IPS-NIHi11 (cell line): ENCODE measurements around the gene PIK3C3.
"Not testable (repeated sequence)": the region's sequence is repeated elsewhere in the genome, so short reads cannot be mapped to it uniquely, and the experiment has no call there.

Experiments
- DNase-seq: peaks from one replicate; pipeline ENCODE4 v3.0.0; 2012; ENCODE audit warnings: mixed read lengths, low spot score

Gene PIK3C3

GRCh38 chr18:41966943-41967342, 11.9 kb downstream of the PIK3C3 start:
- no peak for DNase-seq

DNA sequence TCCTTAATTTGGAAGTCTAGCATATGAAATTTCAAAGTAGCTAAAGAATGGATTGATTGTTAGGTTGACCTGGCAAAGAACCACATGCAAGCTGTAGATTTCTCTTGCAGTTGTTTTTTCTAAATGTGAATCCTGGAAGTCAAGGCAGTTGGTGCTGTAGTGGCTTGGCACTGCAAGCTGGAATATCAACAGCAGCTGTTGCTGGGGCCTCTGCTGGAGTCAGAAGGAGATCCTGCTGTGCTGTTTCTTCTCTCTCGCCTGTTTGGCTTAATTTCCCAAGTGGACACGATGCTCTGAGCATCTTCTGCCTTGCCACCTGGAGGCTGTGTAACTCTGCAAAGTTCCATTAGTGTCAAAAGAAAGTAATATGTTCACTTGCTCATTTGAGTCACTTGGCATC, 12.6 kb downstream of the PIK3C3 start:
- no peak for DNase-seq

DNA sequence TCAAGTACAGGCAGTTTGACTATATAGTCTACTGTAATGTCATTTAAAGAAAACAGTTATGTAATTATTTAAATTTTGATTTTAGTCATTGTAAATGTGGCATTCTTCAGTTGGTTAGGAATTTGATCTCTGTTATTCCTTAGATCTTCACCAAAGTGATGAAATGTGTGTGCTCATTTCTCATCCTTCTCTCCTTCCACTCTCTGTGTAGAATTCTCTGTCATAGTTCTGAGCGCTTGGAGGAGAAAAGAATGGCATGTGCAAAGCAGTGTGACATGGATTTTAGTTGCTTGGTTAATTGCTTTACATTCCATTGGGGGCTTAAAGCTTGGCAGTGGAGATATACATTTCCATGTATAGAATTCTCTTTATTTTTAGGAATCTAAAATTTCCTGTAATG, 14.8 kb downstream of the PIK3C3 start:
- no peak for DNase-seq

DNA sequence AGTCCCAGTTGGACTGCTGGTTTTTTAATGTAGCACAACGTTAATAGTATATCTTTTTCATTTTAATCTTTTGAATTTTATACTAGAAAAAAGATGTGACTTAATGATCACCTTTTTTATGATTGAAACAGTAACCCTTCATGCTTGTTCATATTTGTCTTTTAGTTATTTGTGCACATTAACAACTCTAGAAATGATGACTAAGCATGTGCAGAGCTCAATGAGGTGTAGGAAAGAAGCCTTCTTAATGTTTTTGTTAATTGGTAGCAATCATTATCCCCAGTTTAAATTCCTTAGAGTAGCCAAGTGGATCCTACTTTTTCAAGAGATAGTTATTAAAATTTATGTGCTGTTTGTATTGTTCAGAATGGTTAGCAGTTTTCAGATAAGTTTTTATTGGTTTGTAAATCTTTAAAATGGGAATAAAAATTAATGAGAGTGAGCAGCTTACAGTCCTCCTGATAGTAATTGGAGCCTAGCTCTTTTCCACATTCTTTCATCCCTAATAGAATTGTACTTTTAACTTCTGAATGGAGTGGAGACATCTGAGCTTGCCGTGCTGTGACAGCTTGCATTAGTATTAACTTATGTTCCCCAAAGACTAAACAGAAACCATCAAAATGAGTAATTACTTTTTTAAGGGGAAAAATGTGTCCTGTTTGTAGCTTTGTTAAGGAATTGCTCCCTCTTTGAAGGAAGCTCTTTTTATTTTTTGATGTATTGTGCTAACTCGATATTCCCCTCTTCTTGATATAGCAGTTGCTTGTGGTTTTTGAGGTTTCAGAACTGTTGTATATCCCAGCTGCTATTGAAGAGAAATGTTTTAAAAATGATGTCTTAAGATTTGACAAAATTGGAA, 17.3 kb downstream of the PIK3C3 start:
- DNase-seq = no peak

- no peak for DNase-seq
These were observed 18.9 kb downstream of the PIK3C3 start for GRCh38 chr18:41973983-41974382.

DNA sequence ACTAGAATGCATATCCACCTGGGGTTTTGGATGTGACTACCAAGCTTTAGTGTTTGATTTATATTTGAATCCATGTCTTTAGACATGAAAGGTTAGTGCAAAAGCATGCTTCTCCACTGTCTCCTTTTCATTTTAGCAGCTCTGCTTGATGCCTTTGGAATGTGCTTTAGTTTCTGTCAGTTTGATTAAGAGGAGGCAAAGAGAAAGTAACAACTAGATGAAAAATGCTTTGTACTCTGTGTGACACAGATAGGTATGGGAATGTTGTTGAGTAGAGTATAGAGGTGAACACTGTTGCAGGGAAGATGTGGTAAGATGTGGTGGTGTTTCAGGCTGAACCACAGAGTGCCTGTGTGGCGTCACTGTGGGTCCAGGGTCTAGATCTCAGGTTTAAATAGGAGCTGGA, 19.8 kb downstream of the PIK3C3 start:
- DNase-seq = no peak

GRCh38 chr18:41975284-41975683, 20.2 kb downstream of the PIK3C3 start:
- no peak for DNase-seq

DNA sequence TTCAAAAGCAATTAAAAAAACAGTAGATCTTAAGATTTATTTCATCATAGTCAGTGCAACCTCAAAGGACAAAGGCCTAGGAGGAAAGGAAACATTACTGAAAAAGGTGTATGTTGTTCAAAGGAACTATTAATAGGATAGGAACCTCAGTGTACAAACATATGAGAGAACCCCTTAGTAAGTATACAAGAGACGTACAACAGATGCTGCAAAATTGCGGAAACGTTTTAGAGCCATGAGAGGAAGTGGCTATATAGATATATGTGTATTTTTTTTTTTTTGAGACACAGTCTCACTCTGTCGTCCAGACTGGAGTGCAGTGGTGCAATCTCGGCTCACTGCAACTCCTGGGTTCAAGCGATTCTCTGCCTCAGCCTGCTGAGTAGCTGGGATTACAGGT, 22.2 kb downstream of the PIK3C3 start:
- no peak for DNase-seq

GRCh38 chr18:41982942-41983660, 28.1 kb downstream of the PIK3C3 start:
- no peak for DNase-seq

GRCh38 chr18:41985914-41986313, 30.9 kb downstream of the PIK3C3 start:
- DNase-seq = no peak

DNA sequence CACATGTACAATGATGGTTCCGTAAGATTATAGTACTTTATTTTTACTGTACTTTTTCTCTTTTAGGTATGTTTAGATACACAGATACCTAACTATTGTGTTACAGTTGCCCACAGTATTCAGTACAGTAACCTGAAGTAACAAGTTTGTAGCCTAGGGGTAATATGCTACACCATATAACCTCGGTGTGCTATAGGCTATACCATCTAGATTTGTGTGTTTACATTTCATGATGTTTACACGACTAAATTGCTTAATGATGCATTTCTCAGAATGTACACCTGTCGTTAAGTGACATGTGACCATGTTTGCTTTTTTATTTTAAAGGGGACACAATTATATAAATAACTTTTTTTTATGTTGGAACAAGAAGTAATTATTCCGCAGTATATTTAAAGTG, 34.5 kb downstream of the PIK3C3 start:
- no peak for DNase-seq

DNA sequence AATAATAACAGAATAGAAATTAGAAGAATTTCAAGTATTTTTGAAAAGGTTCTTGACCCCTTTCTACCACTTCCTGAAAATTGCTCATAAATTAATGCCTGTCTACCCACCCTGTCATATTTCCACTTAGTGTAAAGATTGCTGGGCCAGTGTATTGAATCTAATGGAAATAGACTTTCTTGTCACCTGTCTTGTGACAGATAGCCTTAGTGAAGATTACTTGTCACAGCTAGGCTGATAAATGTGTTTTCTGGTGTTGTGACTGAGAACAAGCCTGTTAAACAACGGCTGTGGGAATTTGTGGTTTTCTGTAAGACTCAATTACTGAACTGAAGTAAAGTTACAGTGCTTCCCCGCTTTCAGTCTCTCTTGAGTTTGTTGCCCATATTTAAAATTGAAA, 37.0 kb downstream of the PIK3C3 start:
- no peak for DNase-seq

DNA sequence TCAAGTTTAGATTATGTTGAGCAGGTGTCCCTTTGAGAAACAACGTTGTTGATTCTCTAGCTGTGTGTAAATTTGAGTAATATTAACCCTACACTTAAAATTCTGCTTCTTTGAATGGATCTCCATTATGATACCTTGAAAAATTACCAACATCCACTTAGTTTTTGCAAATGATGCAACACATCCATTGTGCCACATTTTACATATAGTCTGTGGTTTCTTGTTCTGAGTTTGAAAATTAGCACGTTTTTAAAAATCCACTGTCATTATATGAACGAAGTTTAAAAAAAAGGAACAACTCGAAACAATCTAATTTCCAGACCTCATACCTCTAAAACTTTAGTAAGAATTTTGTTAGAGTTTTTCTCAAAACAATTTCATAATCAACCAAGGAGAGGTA, 37.7 kb downstream of the PIK3C3 start:
- no peak for DNase-seq

DNA sequence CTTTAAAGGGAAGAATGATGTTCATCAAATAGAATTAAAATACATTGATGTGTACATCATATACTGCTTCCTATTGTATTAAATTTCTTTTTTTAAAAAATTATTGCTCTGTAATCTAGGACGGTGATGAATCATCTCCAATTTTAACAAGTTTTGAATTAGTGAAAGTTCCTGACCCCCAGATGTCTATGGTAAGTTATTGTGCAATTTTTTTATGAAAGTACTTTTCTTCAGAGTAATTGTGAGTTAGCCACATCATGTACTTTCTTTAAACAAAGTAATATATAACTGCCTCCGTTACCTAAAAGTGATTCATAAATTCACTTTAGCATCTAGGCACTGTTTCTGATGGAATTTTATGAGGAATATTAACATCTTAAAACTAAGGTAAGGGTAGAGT, 38.1 kb downstream of the PIK3C3 start:
- no peak for DNase-seq

DNA sequence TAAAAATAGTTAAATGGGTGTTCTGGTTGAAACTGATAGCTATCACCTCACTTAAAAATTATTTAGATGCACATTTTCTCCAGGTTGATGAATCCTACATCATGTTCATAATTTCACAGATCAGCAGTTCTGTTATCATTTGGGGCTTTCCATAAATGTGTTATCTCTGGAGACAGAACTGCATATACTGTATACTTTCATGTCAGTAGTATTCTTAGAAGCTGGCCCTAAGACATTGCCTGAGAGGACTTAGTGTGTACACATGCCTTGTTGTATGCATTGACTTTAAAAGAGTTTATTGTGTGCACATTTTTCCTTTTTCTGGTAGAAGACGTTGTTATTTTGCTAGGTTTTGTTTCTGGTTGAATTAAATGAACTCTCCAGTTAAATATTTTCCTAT, 41.0 kb downstream of the PIK3C3 start:
- no peak for DNase-seq

DNA sequence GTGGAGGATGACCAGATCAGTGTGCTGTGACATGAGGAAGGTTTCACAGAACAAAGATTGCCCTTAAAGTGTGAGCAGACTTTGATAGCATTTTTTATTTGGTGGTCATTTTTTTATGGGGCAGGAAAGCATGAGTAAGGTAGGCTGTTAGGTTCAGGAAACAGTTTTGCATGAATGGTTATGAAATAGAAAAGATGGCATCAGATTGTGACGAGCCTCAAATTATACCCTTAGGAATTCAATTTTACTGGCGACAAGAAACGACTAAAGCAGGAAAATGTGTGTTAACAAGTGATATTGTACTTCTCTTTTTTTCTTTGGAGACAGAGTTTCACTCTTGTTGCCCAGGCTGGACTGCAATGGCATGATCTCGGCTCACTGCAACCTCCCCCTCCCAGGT, 44.7 kb downstream of the PIK3C3 start:
- DNase-seq = no peak

DNA sequence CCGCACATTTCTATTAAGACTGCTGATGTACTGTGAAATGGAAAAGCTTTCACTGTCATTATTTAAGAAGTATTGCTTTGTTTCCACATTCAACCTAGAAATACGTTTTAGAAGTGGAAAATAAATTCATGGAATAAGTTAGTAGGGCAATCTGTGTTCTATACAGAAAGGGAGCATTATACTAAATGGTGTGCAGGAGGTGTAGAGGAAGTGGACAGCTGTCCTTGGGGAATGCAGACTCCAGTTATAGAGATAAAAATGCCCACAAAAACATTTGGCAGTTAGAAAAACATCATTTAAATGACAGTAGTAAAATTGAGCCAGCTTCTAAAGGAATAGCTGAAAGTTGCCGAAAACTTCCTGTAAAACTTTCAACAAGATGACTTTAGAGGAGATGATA, 46.8 kb downstream of the PIK3C3 start:
- DNase-seq = no peak

DNA sequence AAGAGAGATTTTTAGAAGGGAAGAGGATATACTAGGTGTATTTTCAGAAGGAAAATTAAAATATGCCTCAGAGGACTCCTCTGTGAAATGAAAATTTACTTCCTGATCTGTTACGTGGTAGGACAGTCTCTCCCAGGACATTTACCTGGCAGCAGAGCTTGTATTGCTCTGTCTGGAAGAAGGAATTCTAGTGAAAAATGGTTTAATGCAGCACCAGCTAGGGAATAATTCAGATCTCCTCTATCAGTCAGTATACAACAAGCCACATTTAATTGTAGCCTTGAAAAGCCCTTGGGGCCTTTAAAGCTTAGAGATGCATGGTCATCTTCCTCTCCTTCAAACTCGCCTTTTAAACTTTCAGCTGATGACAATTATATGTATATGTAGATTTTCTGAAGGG, 49.6 kb downstream of the PIK3C3 start:
- no peak for DNase-seq

DNA sequence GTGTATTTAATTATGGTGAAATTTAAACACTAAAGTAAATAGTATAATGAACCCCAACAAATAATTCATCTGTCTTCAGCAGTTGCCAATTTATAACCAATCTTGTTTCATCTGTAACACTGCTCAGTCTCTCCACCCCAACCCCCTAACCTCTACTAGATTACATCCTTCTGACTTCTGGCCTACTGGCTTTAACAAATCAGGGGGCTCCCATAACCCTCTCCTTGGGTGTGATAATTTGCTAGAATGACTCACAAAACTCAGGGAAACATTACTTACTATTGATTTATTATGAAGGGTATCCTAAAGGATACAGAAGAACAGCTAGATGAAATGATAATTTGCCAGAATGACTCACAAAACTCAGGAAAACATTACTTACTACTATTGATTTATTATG, 50.7 kb downstream of the PIK3C3 start:
- no peak for DNase-seq

- DNase-seq = not testable (repeated sequence)
These were observed 54.4 kb downstream of the PIK3C3 start for GRCh38 chr18:42009457-42009856.

DNA sequence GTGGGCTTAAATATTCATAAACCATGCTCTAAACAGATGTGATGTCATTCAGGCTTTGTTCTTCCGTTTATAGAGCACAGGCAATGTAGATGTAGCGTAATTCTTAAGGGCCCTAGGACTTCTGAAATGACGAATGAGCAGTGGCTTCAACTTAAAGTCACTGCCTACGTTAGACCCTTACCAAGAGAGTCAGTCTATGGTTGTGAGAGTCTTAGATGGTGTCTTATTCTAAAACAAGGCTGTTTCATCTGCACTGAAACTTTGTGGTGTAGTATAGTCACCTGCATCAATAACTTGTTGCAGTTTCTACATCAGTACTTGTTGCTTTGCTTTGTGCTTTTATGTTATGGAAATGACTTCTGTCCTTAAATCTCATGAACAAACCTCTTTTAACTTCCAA, 56.0 kb downstream of the PIK3C3 start:
- no peak for DNase-seq

DNA sequence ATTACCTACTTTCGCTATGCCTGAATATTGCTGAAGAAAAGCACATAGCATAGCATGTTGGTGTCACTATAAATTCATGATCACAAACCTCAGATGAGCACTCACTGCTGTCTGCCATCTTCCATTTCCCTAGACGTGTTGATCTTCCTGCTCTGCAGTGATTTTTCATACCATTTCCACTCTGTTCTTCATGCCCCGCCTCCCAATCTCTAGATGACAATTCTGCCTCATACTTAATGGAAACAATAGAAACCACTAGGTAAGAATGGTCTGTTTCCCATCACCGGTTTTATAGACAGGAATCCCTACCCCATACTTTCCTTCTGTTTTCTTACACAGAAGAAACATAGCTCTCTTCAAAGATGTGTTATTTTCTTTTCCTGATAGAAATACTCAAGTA, 63.8 kb downstream of the PIK3C3 start:
- DNase-seq = no peak

- DNase-seq = no peak
These were observed 69.1 kb downstream of the PIK3C3 start for GRCh38 chr18:42024131-42024530.

GRCh38 chr18:42025491-42025890, 70.5 kb downstream of the PIK3C3 start:
- DNase-seq = no peak
